OCI-LY1 (cell line): Measurements from ENCODE around the gene EML6.

Experiments
- CTCF ChIP-seq: fragments of 200-600 bp; sonication (generic), shearing (Covaris generic); IDR thresholded peaks from 2 replicates; pipeline ENCODE4 v1.5.1; 2017; ENCODE audit warnings: mild to moderate bottlenecking, antibody characterized with exemption, low read length, moderate library complexity, mixed read lengths
- EZH2 ChIP-seq: fragments of 200-600 bp; sonication (generic), shearing (Covaris generic); IDR thresholded peaks from 2 replicates; pipeline ENCODE4 v1.8.0; 2017; ENCODE audit warnings: borderline replicate concordance, mixed run types, mild to moderate bottlenecking, antibody characterized with exemption, low read length, moderate library complexity, mixed read lengths

- no peak for TF ChIP-seq CTCF
- TF ChIP-seq EZH2 = no peak
Observed at GRCh38 chr2:54845514-54845913, 122.1 kb downstream of the EML6 start.
